PC-3 (cell line): ENCODE measurements around the gene NUP210L. TPM values are rescaled to one million over a fixed set of nuclear protein-coding genes. Genes with fewer than 3 reads are reported as not detected.
A peak's percentile ranks its signal among the peaks of the same experiment; 100 is the strongest.

Source experiments
- ATAC-seq: fragments of 200-7000 bp; cut with Tn5 transposase; 2 replicates; pipeline ENCODE4 v1.9.1; 2020; ENCODE audit warnings: mild to moderate bottlenecking, moderate library complexity
- BruUV-seq: library from RNA; stranded (reverse); fragments of 400-500 nt; replicated peaks from 2 replicates; lab custom pipeline; 2021; lab: Mats Ljungman, UMichigan
- CTCF ChIA-PET: fragments of 300-600 bp; sonication (Branson Sonifier 250); formaldehyde crosslinking; loops from one replicate; lab custom pipeline; 2022; ENCODE audit warnings: antibody characterized with exemption; lab: Charles Lee
- POLR2A ChIA-PET: fragments of 300-600 bp; sonication (Branson Sonifier 250); formaldehyde crosslinking; loops from one replicate; lab custom pipeline; 2022; ENCODE audit warnings: antibody characterized with exemption; ENCODE audit not compliant: unreplicated experiment; lab: Charles Lee
- DNase-seq: peaks from one replicate; pipeline ENCODE4 v3.0.0-alpha.2; 2015
- H2AFZ ChIP-seq: fragments of 300-600 bp; sonication (generic); 2 replicates; pipeline ENCODE4 v1.6.0; 2016; ENCODE audit warnings: antibody characterized with exemption, low read length
- H3F3A ChIP-seq: fragments of 300-600 bp; sonication (generic); one replicate; pipeline ENCODE4 v1.6.0; 2017; ENCODE audit warnings: antibody characterized with exemption, low read length, control low read depth, mild to moderate bottlenecking; ENCODE audit not compliant: unreplicated experiment
- H3K27ac ChIP-seq: fragments of 300-600 bp; sonication (generic); 2 replicates; pipeline ENCODE4 v1.5.1; 2016; ENCODE audit warnings: mild to moderate bottlenecking, low read length
- H3K27me3 ChIP-seq: fragments of 300-600 bp; sonication (generic); 2 replicates; pipeline ENCODE4 v1.6.1; 2016; ENCODE audit warnings: low read length, mixed read lengths
- H3K36me3 ChIP-seq: fragments of 300-600 bp; sonication (generic); 2 replicates; pipeline ENCODE4 v1.6.1; 2016; ENCODE audit warnings: low read depth, mixed run types, low read length, mixed read lengths
- H3K4me1 ChIP-seq: fragments of 300-600 bp; sonication (generic); 2 replicates; pipeline ENCODE4 v1.5.1; 2016; ENCODE audit warnings: low read length; ENCODE audit not compliant: insufficient read depth
- H3K4me2 ChIP-seq: fragments of 300-600 bp; sonication (generic); 2 replicates; pipeline ENCODE4 v1.6.0; 2016; ENCODE audit warnings: low read length
- H3K4me3 ChIP-seq: fragments of 300-600 bp; sonication (generic); 2 replicates; pipeline ENCODE4 v1.5.1; 2016; ENCODE audit warnings: mild to moderate bottlenecking, low read length, mixed read lengths
- H3K79me2 ChIP-seq: fragments of 300-600 bp; sonication (generic); 2 replicates; pipeline ENCODE4 v1.6.1; 2017; ENCODE audit warnings: low read length, mixed read lengths
- H3K9ac ChIP-seq: fragments of 300-600 bp; sonication (generic); 2 replicates; pipeline ENCODE4 v1.6.0; 2016; ENCODE audit warnings: mild to moderate bottlenecking, low read length
- H3K9me2 ChIP-seq: fragments of 300-600 bp; sonication (generic); replicated peaks from 2 replicates; pipeline ENCODE4 v1.6.1; 2016; ENCODE audit warnings: mixed run types, low read length, mixed read lengths
- H3K9me3 ChIP-seq: fragments of 300-600 bp; sonication (generic); 2 replicates; pipeline ENCODE4 v1.6.1; 2016; ENCODE audit warnings: low read length, mixed read lengths
- H4K20me1 ChIP-seq: fragments of 300-600 bp; sonication (generic); 2 replicates; pipeline ENCODE4 v1.6.1; 2016; ENCODE audit warnings: low read length, mixed read lengths
- CTCF ChIP-seq: fragments of 300-600 bp; sonication (generic); conservative IDR thresholded peaks from 2 replicates; pipeline ENCODE4 v1.5.1; 2017; ENCODE audit warnings: antibody characterized with exemption, low read depth, mild to moderate bottlenecking, low read length
- EZH2 ChIP-seq: fragments of 300-600 bp; sonication (generic); IDR thresholded peaks from one replicate; pipeline ENCODE4 v1.6.1; 2017; ENCODE audit warnings: antibody characterized with exemption, mild to moderate bottlenecking, low read length; ENCODE audit not compliant: unreplicated experiment
- EZH2phosphoT487 ChIP-seq: fragments of 300-600 bp; sonication (generic); IDR thresholded peaks from 2 replicates; pipeline ENCODE4 v1.6.1; 2018; ENCODE audit warnings: mild to moderate bottlenecking, antibody characterized with exemption, low read length, borderline replicate concordance
- intact Hi-C: fragments of 100-400 bp; cut with micrococcal nuclease; formaldehyde crosslinking; loops from 2 replicates; pipeline ENCODE4 v1.9.0; 2023
- total RNA-seq: library from RNA; depleted of rRNA; stranded (reverse); fragments of >200 nt; gene quantifications from 2 replicates; pipeline ENCODE4 v1.2.3, GENCODE V29; 2014

NUP210L gene
- total RNA-seq, 1 experiment from 2014 or later, result 0.04 TPM

- BruUV-seq, result no TSS peak
- peaks cover 23% of the 10 kb centered on the region for H3K79me2 ChIP-seq
- peak overlapping the region; percentile 96 for H3K4me2 ChIP-seq
- H3F3A ChIP-seq, result no peaks in the 10 kb centered on the region
- DNase-seq, result peak; percentile 60
- H3K4me3 ChIP-seq, result peak overlapping the region; percentile 81
- no peaks in the 10 kb centered on the region for H3K27me3 ChIP-seq
- intact Hi-C loops, result loop anchor here (1.0 kb wide), 1 partner anchor 12 kb away; the partner anchor contains the start of gene CRTC2
- TF ChIP-seq EZH2 (no peak), EZH2phosphoT487 (no peak), CTCF (no peak)
- peaks cover 16% of the 10 kb centered on the region; the same call in 1 of the 2 replicates for H3K36me3 ChIP-seq
- ChIA-PET POLR2A (interaction anchor here (0.7 to 1.1 kb wide), 2 partner anchors 23 to 326 kb away, joined by 11 to 15 read pairs; partner anchors contain the start of gene HAX1), CTCF (interaction anchor here (0.7 to 1.6 kb wide), 6 partner anchors 12 to 125 kb away, joined by 3 to 19 read pairs (median 6); partner anchors contain the start of genes GATAD2B, JTB and RAB13)
- peak overlapping the region; percentile 43 for H3K27ac ChIP-seq
- peak; percentile 69 for ATAC-seq
- no peaks in the 10 kb centered on the region for H4K20me1 ChIP-seq
- H3K4me1 ChIP-seq, result peaks cover 13% of the 10 kb centered on the region
- H3K9me3 ChIP-seq, result no peaks in the 10 kb centered on the region
- peak overlapping the region; percentile 86 for H2AFZ ChIP-seq
- H3K9ac ChIP-seq, result peak overlapping the region; percentile 79
- no peaks in the 10 kb centered on the region for H3K9me2 ChIP-seq
Observed at GRCh38 chr1:153945795-153946621, 208.9 kb downstream of the NUP210L start.

- H4K20me1 ChIP-seq, result no peaks in the 10 kb centered on the region
- ChIA-PET CTCF (no interaction called here), POLR2A (no interaction called here)
- peak overlapping the region; percentile 86 for H2AFZ ChIP-seq
- no peaks in the 10 kb centered on the region for H3K27me3 ChIP-seq
- H3F3A ChIP-seq, result no peaks in the 10 kb centered on the region
- BruUV-seq, result TSS peak; percentile 24
- H3K4me1 ChIP-seq, result peaks cover 13% of the 10 kb centered on the region
- H3K36me3 ChIP-seq, result peaks cover 10% of the 10 kb centered on the region; the same call in 1 of the 2 replicates
- ATAC-seq (peak; percentile 8; the same call in 1 of the 2 replicates), DNase-seq (no peak)
- H3K4me2 ChIP-seq, result peak overlapping the region; percentile 96
- peak overlapping the region; percentile 79 for H3K9ac ChIP-seq
- TF ChIP-seq EZH2phosphoT487, result no peak
- TF ChIP-seq CTCF, result no peak
- no peak for TF ChIP-seq EZH2
- H3K9me2 ChIP-seq, result no peaks in the 10 kb centered on the region
- intact Hi-C loops, result no loop called here
- H3K9me3 ChIP-seq, result no peaks in the 10 kb centered on the region
- peak overlapping the region; percentile 43 for H3K27ac ChIP-seq
- H3K79me2 ChIP-seq, result peaks cover 23% of the 10 kb centered on the region
- H3K4me3 ChIP-seq, result peak overlapping the region; percentile 81
Observed at GRCh38 chr1:153945131-153945794, 209.6 kb downstream of the NUP210L start.
